GM12892 (cell line): Measurements from ENCODE around the gene ARNT2.

Experiments
- DNase-seq: peaks from one replicate; pipeline ENCODE4 v3.0.0; 2011; ENCODE audit not compliant: insufficient read length
- FAIRE-seq: peaks from 2 replicates; lab custom pipeline; 2011; peaks lifted over from hg19 to GRCh38; lab: Jason Lieb, UNC
- POLR2A ChIP-seq: IDR thresholded peaks from 2 replicates; pipeline ENCODE4 v1.6.1; 2011; ENCODE audit warnings: low read depth, low read length, control low read depth
- POLR2AphosphoS5 ChIP-seq: IDR thresholded peaks from 2 replicates; pipeline ENCODE4 v1.6.1; 2011; ENCODE audit warnings: low read depth, low read length, control low read depth
- TAF1 ChIP-seq: IDR thresholded peaks from 2 replicates; pipeline ENCODE4 v1.6.1; 2011; ENCODE audit warnings: low read depth, mild to moderate bottlenecking, control low read depth, low read length, borderline replicate concordance

The ARNT2 gene

DNA sequence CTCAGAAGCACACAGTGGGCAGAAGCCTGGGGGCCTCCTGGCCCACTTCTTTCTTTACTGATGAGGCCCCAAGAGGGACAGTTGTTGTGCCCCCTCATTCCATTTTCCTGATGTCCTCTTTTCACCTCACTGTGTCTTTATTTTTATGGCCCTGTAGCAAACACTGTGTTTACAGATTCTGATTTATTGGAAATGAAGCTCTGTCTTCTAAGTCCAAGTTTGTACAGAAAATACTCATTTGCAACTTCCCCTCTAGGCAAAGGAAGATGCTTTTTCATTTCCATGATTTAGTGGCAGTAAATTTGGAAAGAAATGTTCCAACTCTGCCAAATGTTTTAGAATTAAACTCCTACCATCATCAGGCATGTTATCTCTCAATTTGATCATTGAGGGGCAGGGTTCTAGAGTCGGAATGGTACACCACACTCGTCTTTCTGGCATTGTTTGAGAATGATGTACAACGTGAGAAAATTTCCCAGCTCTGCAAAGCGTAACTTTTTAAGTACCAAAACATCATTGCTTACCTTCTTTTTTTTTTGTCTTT lies 129.7 kb downstream of the ARNT2 start:
- TF ChIP-seq POLR2AphosphoS5 (no peak), POLR2A (no peak), TAF1 (no peak)
- DNase-seq (no peak), FAIRE-seq (no peak)

DNA sequence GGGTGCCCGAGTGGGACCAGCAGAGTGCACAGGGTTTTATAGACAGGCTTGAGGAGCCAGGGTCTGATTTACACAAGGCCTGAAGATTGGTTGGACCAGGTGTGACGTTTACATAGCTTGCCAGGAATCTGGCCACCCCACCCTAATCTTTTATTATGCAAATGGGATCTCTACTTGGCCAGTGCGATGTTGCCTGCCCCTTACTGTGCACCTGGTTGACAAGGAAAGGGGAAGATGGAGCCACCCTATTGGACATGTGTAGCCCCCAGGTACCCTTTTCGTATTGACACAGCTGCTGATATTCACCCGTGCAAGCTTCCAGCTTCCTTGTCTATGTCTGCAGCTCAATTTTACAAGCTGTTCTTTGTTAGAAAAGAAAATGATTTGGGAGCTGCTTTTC lies 132.0 kb downstream of the ARNT2 start:
- no peak for TF ChIP-seq POLR2A
- no peak for TF ChIP-seq TAF1
- TF ChIP-seq POLR2AphosphoS5: no peak
- no peak for DNase-seq
- no peak for FAIRE-seq

DNA sequence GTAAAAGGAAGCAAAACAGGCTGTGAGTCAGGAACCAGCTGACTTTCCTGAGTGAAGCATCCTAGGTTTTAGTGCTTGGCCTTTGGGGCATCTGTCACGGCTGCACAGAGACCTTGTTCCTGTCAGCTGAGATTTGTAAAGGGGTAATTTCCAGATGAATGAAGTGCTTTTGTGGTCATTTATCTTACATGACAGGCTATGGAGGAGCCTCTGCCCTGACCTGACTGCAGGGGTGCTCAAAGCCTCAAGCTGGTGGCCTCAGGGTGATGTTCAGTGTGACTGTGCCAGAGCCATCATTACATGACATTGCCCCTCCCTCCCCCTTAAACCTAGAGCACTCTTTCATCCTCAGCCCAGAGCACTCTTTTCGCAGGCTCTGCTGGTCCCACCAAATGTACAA lies 132.5 kb downstream of the ARNT2 start:
- TF ChIP-seq POLR2AphosphoS5: no peak
- no peak for TF ChIP-seq TAF1
- no peak for TF ChIP-seq POLR2A
- DNase-seq (no peak), FAIRE-seq (no peak)

DNA sequence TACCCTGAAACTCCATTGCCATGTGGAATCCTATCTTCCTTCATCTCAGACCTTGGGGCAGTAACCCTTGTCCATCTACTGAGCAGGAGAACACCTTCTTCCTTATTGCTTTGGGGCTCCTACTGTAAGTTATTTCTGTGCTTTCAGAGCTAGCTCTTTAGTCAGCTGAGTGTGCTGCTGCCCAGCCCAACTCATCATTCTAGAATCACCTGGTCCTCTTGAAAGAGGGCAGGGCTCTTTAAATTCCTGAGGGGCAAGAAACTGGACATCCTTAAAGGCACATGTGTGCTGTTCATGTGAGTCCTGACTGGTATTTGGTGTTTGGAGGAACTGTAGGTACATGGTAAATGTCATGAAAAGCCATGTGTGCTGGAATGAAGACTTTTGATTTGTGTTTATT lies 140.9 kb downstream of the ARNT2 start:
- TF ChIP-seq POLR2A (no peak), TAF1 (no peak)
- DNase-seq: no peak
- FAIRE-seq: no peak

DNA sequence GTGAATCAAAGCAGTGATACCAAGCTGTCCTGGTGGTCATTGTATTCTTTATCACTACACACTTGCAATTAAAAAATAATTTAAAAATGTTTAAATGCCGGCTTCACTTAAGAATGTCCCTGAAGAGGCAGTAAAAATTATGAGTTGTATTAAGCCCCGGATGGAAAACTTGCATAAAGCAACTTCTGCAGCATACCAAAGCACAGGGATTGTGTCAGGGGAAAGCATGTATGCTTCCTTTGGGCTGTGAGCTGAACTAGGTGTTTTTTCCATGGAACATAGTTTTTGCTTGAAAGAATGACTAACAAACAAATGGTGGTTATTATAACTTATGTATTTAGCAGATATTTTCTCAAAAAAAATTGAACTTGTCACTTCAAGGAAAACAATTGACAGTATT lies 143.1 kb downstream of the ARNT2 start:
- FAIRE-seq (no peak), DNase-seq (no peak)
- no peak for TF ChIP-seq POLR2A
- TF ChIP-seq TAF1: no peak
- TF ChIP-seq POLR2AphosphoS5: no peak

DNA sequence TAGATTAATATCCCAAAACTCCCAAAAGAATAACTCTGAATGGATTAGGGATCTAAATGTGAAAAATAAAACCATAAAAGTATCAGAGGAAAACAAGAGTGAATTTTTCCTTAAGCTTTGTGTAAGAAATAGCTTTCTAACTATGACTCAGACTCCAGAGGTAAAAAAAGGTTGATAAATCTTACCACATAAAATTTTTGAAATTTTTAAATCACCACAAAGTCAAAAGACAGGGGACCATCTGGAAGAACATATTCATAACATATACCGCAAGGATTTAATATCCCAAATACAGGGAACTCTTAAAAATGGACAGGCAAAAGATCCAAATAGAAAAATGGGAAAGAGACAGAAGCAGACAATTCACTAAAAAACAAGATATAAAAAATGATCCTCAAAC lies 145.0 kb downstream of the ARNT2 start:
- no peak for FAIRE-seq
- no peak for DNase-seq
- TF ChIP-seq TAF1: no peak
- no peak for TF ChIP-seq POLR2AphosphoS5
- no peak for TF ChIP-seq POLR2A

DNA sequence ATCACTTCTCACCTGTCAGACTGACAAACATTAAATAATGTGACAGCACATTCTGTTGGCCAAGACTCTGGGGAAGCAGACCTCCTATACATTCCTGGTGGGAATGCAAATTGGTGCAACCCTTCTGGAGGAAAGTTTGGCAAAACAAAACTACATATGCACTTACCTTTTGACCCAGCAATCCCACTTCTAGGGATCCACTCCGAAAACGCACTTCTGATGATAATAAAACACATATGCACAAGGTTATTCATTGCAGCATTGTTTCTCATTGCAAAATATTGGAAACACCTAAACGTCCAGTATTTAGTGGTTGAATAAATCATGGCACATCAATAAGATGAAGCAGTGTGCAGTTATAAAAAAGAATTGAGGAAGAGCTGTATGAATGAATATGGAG lies 145.5 kb downstream of the ARNT2 start:
- no peak for DNase-seq
- FAIRE-seq: no peak
- TF ChIP-seq POLR2AphosphoS5: no peak
- TF ChIP-seq POLR2A: no peak
- TF ChIP-seq TAF1: no peak

DNA sequence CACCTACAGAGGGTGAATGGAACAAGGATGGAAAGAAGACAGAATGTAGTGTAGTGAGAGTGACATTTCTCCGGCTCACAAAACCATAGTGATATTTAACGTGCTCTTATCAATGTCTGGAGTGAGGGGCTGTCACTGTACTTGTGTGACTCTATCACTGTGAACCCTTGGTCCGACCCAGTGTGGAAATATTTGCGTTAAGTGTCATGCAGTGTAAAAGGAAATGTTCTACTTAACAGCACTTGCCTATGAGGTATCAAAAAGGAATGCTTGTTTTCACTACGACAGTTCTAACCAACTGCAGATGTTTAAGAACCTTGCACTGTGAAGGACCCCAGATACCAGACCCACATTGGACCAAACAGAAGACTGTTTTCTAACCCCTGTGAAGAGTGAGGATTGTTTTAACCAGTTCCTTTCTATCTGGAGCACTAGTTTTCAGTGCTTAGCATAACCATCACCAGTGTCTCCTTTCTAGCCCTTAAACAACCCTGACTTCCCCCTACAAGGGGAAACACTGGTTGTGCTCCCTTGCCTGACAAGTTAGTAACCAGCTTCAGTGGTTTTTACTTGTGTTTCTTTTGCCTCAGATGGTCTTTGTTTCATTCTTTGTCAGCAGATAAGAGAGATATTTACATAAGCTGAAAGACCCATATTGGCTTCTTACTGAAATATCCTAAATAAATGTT lies 146.2 kb downstream of the ARNT2 start:
- FAIRE-seq: no peak
- no peak for DNase-seq
- TF ChIP-seq TAF1: no peak

DNA sequence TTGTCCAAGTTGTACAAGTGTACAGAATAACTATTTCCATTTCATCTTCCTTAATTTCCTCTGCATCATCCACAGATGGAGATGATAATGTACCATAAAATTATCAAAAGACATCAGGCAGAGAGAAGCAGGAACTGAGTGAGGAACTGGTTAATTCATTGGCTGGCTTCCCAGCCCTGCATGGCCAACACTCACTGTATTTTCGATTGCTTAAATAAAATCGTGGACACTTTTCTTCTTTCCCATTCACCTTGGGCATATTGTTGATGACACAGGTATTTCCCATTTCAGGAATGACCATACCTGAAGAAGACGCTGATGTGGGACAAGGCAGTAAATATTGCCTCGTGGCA lies 146.7 kb downstream of the ARNT2 start:
- no peak for FAIRE-seq
- TF ChIP-seq TAF1 (no peak), POLR2AphosphoS5 (no peak), POLR2A (no peak)
- no peak for DNase-seq

DNA sequence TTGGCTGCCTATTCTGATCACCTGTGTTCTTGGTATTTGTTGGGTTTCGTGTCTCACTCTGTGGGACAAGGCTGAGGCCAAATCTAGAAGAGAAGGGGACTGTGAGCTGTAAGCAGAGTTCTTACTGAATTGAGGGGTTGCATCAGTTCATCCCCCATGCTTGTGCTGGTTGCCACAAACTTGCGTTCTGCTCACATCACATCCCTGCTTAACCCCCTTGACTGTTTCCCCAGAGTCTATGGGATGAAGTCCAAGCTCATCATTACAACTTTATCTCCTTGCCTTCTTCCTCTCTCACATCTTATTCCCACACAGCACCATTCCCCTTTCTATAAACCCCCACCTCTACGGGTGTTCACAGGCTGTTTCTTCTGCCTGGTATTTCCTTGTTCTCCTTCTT lies 147.2 kb downstream of the ARNT2 start:
- DNase-seq: no peak
- no peak for FAIRE-seq
- TF ChIP-seq TAF1 (no peak), POLR2A (no peak), POLR2AphosphoS5 (no peak)

DNA sequence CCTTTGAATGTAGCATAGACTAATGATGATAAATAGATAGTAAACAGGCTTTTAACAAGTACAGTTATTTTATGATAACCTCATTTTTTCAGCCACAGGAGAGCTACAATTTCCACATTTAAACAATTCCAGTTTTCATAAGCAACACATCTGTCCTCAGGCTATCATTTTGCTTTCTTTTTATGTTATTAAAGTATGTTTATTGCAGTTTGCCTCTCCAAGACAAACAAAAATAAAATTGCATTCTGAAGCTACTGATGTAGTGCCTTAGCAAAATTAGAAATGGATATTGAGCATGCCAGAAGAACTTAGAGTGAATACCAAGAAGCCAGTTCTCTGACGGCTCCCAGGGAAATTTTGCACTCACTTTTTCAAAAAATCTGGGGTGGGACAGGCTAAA lies 150.4 kb downstream of the ARNT2 start:
- no peak for TF ChIP-seq POLR2AphosphoS5
- no peak for TF ChIP-seq POLR2A
- TF ChIP-seq TAF1: no peak
- no peak for DNase-seq
- FAIRE-seq: no peak

DNA sequence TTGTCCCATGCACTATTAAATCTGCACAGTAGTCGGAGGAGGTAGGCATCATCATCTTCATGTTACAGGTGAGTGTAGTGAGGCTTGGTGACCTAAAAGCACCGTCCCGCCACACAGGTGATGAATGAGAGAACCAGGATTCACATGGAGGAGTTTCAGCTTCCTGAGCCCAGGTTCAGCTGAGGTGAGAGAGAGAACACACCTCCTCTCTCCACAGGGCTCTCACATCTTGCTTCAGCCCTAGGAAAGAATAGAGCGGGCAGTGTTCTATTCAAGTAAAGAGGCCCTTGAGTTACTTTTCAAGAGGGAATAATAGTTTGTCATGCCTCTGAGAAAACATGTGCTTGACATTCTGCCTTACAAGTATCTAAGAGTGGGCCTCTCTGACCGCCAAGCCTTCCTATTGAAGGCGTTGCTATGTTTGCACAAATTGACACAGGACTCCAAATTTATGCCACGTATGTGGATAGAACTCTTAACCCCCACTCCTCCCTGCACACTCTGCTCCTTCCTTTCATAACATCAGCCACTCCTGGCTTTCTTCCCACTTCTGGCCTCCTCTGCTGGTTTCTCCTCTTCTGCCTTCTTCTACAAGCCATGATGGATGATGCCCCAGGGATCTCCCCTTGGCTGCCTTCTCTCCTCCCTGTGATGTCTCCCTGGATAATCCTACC lies 152.6 kb downstream of the ARNT2 start:
- TF ChIP-seq POLR2A (no peak), TAF1 (no peak), POLR2AphosphoS5 (no peak)
- FAIRE-seq (no peak), DNase-seq (no peak)
